AG04450 (cell line): Measurements from ENCODE around the gene TSPEAR. TPM values are rescaled to one million over a fixed set of nuclear protein-coding genes. Genes with fewer than 3 reads are reported as not detected.
A peak's percentile ranks its signal among the peaks of the same experiment; 100 is the strongest.

ENCODE experiments used
- CTCF ChIA-PET: fragments of 300-600, 350-600 bp; formaldehyde crosslinking; extraction: SDS; loops from one replicate; lab custom pipeline; 2022; ENCODE audit warnings: antibody characterized with exemption, inconsistent platforms; lab: Charles Lee
- POLR2A ChIA-PET: fragments of 350-600 bp; formaldehyde crosslinking; extraction: SDS; loops from one replicate; lab custom pipeline; 2021; ENCODE audit warnings: antibody characterized with exemption, inconsistent platforms; lab: Yijun Ruan, JAX
- DNase-seq: peaks from one replicate; pipeline ENCODE4 v3.0.0-alpha.2; 2011; ENCODE audit warnings: low read depth, low spot score
- H3K27ac ChIP-seq: one replicate; pipeline ENCODE4 v1.5.1; 2012; ENCODE audit warnings: low read depth, low read length, control low read depth
- H3K27me3 ChIP-seq: one replicate; pipeline ENCODE4 v1.6.0; 2012; ENCODE audit warnings: low read length; ENCODE audit not compliant: control insufficient read depth, insufficient read depth
- H3K4me3 ChIP-seq: 2 replicates; pipeline ENCODE4 v1.5.1; 2011; ENCODE audit warnings: mild to moderate bottlenecking, low read depth, low read length, control low read depth
- H3K9me3 ChIP-seq: 2 replicates; pipeline ENCODE4 v1.5.1; 2012; ENCODE audit warnings: low read length; ENCODE audit not compliant: control insufficient read depth, insufficient read depth
- CTCF ChIP-seq: IDR thresholded peaks from 2 replicates; pipeline ENCODE4 v1.5.1; 2011; ENCODE audit warnings: low read depth, low read length, control low read depth, inconsistent platforms
- polyA plus RNA-seq: library from polyadenylated mRNA; depleted of rRNA; stranded (reverse); fragments of >200 nt; gene quantifications from 2 replicates; pipeline ENCODE4 v1.2.3, GENCODE V29; 2011

Gene TSPEAR
- polyA plus RNA-seq, 1 experiment, result not detected

GRCh38 chr21:44489962-44490361 is 221.4 kb downstream of the TSPEAR start:
- no peak overlapping the region for H3K4me3 ChIP-seq
- peaks cover 29% of the 10 kb centered on the region for H3K9me3 ChIP-seq
- POLR2A ChIA-PET, result no interaction called here
- H3K27me3 ChIP-seq, result no peaks in the 10 kb centered on the region
- H3K27ac ChIP-seq, result no peak overlapping the region
- CTCF ChIA-PET, result interaction anchor here (0.7 kb wide), 1 partner anchor 11 kb away, joined by 3 read pairs; no protein-coding TSS in a partner anchor
- no peak for DNase-seq
- TF ChIP-seq CTCF, result no peak

GRCh38 chr21:44487831-44488230 is 223.5 kb downstream of the TSPEAR start:
- no peak for DNase-seq
- CTCF ChIA-PET, result interaction anchor here (0.6 kb wide), 1 partner anchor 53 kb away, joined by 3 read pairs; no protein-coding TSS in a partner anchor
- Histone ChIP-seq H3K4me3 (no peak overlapping the region), H3K27me3 (no peaks in the 10 kb centered on the region), H3K27ac (no peak overlapping the region), H3K9me3 (peaks cover 9% of the 10 kb centered on the region)
- TF ChIP-seq CTCF, result peak; percentile 55
- POLR2A ChIA-PET, result no interaction called here

GRCh38 chr21:44486302-44486701 is 225.1 kb downstream of the TSPEAR start:
- POLR2A ChIA-PET, result no interaction called here
- CTCF ChIA-PET, result no interaction called here
- H3K9me3 ChIP-seq, result peaks cover 6% of the 10 kb centered on the region; the same call in 1 of the 2 replicates
- TF ChIP-seq CTCF, result no peak
- H3K27me3 ChIP-seq, result no peaks in the 10 kb centered on the region
- H3K4me3 ChIP-seq, result no peak overlapping the region
- no peak overlapping the region for H3K27ac ChIP-seq
- DNase-seq, result no peak

- CTCF ChIA-PET, result no interaction called here
Observed at GRCh38 chr21:44485796-44486195, 225.6 kb downstream of the TSPEAR start.

GRCh38 chr21:44485254-44485793 is 226.0 kb downstream of the TSPEAR start:
- no peak overlapping the region for H3K27ac ChIP-seq
- no peak overlapping the region for H3K4me3 ChIP-seq
- DNase-seq, result no peak
- ChIA-PET POLR2A (no interaction called here), CTCF (no interaction called here)
- peaks cover under 1% of the 10 kb centered on the region; the same call in 1 of the 2 replicates for H3K9me3 ChIP-seq
- H3K27me3 ChIP-seq, result no peaks in the 10 kb centered on the region
- TF ChIP-seq CTCF, result no peak

More at GRCh38 chr21:44485796-44486195, 225.6 kb downstream of the TSPEAR start:
- Histone ChIP-seq H3K27ac (no peak overlapping the region), H3K27me3 (no peaks in the 10 kb centered on the region), H3K4me3 (no peak overlapping the region), H3K9me3 (peaks cover 5% of the 10 kb centered on the region; the same call in 1 of the 2 replicates)
- TF ChIP-seq CTCF, result no peak
- no peak for DNase-seq
- POLR2A ChIA-PET, result no interaction called here
